Measurements from ENCODE around the gene PARVG.

PARVG gene

GRCh38 chr22:44180706-44181032 is at the start of gene PARVG:
Gene PARVG, plus strand, starts transcription at chr22:44180925. Its CDS starts 2,405 bp downstream, at chr22:44183330.
- no peak for DNase-seq

- DNase-seq: no peak
Measured at GRCh38 chr22:44131412-44131811, 49.3 kb upstream of the PARVG start.

GRCh38 chr22:44131989-44132685 is 48.6 kb upstream of the PARVG start:
- no peak for DNase-seq

GRCh38 chr22:44132724-44133123 is 48.0 kb upstream of the PARVG start:
- DNase-seq: no peak

- DNase-seq: no peak
Measured at GRCh38 chr22:44133161-44133560, 47.6 kb upstream of the PARVG start.

GRCh38 chr22:44133901-44134571 is 46.7 kb upstream of the PARVG start:
- peak; percentile 79 for DNase-seq

- DNase-seq: no peak
Measured at GRCh38 chr22:44136112-44136511, 44.6 kb upstream of the PARVG start.

- DNase-seq: no peak
Measured at GRCh38 chr22:44136786-44137185, 43.9 kb upstream of the PARVG start.

- no peak for DNase-seq
Measured at GRCh38 chr22:44137415-44137814, 43.3 kb upstream of the PARVG start.

- no peak for DNase-seq
Measured at GRCh38 chr22:44139773-44140172, 41.0 kb upstream of the PARVG start.

- no peak for DNase-seq
Measured at GRCh38 chr22:44142421-44143104, 38.2 kb upstream of the PARVG start.

- DNase-seq: no peak
Measured at GRCh38 chr22:44143105-44143474, 37.6 kb upstream of the PARVG start.

GRCh38 chr22:44143579-44143978 is 37.1 kb upstream of the PARVG start:
- DNase-seq: no peak

GRCh38 chr22:44144046-44144569 is 36.6 kb upstream of the PARVG start:
- no peak for DNase-seq

- peak; percentile 55 for DNase-seq
Measured at GRCh38 chr22:44145544-44145943, 35.2 kb upstream of the PARVG start.

- no peak for DNase-seq
Measured at GRCh38 chr22:44146088-44146861, 34.5 kb upstream of the PARVG start.

GRCh38 chr22:44147008-44147645 is 33.6 kb upstream of the PARVG start:
- no peak for DNase-seq

GRCh38 chr22:44147821-44148574 is 32.7 kb upstream of the PARVG start:
- DNase-seq: peak; percentile 88

- peak; percentile 47 for DNase-seq
Measured at GRCh38 chr22:44151676-44152075, 29.0 kb upstream of the PARVG start.

GRCh38 chr22:44153710-44154109 is 27.0 kb upstream of the PARVG start:
- no peak for DNase-seq

- DNase-seq: no peak
Measured at GRCh38 chr22:44154436-44154942, 26.2 kb upstream of the PARVG start.

- no peak for DNase-seq
Measured at GRCh38 chr22:44155115-44155514, 25.6 kb upstream of the PARVG start.

Measured in right hindlimb (tissue), 1 donor.